ENCODE data around the gene RAB22A.

DNA sequence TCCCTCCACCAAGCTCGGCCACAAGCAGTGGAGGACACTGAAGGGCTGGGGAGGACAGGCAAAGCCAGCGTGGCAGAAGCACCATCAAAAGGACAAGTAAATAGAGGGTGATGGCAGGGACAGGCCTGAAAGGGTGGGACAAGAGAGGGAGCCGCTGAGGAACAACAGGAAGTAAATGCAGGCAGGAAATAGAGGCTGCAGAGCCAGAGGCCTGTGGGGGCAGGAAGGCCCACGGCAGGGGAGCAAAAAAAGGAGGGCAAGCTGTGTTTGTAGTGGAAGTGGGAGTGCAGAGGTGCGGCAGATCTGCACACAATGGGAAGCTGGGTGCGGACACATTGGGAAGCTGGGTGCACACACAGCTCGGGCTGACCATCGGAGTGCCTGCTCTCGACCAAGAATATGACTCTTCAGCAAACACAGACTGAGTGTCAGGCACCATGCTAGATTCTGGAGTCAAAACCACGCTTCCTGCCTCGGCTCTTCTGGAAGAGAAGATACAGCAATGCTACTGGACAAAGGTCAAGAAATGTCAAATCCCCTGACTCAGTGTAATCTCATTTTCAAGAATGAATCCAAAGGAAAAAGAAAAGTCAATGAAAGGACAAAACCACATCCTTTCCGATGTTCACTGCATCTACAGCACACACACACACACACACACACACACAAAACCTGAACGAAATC, 40.4 kb upstream of the RAB22A start:
- TF ChIP-seq, protein P1, sequence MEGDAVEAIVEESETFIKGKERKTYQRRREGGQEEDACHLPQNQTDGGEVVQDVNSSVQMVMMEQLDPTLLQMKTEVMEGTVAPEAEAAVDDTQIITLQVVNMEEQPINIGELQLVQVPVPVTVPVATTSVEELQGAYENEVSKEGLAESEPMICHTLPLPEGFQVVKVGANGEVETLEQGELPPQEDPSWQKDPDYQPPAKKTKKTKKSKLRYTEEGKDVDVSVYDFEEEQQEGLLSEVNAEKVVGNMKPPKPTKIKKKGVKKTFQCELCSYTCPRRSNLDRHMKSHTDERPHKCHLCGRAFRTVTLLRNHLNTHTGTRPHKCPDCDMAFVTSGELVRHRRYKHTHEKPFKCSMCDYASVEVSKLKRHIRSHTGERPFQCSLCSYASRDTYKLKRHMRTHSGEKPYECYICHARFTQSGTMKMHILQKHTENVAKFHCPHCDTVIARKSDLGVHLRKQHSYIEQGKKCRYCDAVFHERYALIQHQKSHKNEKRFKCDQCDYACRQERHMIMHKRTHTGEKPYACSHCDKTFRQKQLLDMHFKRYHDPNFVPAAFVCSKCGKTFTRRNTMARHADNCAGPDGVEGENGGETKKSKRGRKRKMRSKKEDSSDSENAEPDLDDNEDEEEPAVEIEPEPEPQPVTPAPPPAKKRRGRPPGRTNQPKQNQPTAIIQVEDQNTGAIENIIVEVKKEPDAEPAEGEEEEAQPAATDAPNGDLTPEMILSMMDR (IDR thresholded peaks at IDR 0.05): no peak
- no peak for TF ChIP-seq POLR2AphosphoS5 (IDR thresholded peaks at IDR 0.05)
